ENCODE data around the gene CTSH.

Gene CTSH

DNA sequence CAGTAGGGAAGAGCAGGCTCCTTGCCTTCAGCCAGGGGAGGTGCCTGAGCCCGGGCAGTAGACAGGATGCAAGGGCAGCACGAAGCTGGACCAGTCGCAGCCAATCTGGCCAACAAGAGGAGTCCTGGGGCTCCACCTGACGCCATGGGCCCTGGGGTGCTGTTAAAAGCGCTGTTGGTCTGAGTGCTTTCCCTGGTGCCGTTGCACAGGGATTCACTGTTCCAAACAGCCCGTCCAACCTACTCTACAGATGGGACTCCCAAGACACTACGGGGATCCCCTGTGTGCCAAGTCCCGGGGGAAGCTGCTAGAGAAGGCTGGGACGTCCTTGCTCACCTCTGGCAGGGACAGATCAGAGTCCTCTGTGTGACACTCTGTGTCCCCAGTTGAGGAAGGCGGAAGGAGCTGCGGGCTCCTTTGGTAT, 632 bp downstream of the CTSH start:
- TF ChIP-seq, protein P1, sequence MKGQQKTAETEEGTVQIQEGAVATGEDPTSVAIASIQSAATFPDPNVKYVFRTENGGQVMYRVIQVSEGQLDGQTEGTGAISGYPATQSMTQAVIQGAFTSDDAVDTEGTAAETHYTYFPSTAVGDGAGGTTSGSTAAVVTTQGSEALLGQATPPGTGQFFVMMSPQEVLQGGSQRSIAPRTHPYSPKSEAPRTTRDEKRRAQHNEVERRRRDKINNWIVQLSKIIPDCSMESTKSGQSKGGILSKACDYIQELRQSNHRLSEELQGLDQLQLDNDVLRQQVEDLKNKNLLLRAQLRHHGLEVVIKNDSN (IDR thresholded peaks at IDR 0.05): no peak
- TF ChIP-seq ZBTB7A (IDR thresholded peaks at IDR 0.05; ENCODE audit: low read depth) (no peak), RAD21 (IDR thresholded peaks at IDR 0.05; ENCODE audit: low read depth) (no peak), EP300 (IDR thresholded peaks at IDR 0.05; ENCODE audit: borderline replicate concordance) (no peak), NFIC (IDR thresholded peaks at IDR 0.05) (no peak), TAF1 (IDR thresholded peaks at IDR 0.05; ENCODE audit: low read depth) (no peak), FOXM1 (IDR thresholded peaks at IDR 0.05; ENCODE audit: borderline replicate concordance, low read depth) (no peak), CEBPB (IDR thresholded peaks at IDR 0.05) (no peak), CREB1 (IDR thresholded peaks at IDR 0.05; ENCODE audit: low read depth) (no peak), TCF12 (IDR thresholded peaks at IDR 0.05; ENCODE audit: low read depth) (no peak), YY1 (IDR thresholded peaks at IDR 0.05; ENCODE audit: low read depth) (no peak), EGR1 (IDR thresholded peaks at IDR 0.05) (no peak), TEAD4 (IDR thresholded peaks at IDR 0.05) (no peak)
- TF ChIP-seq, protein P2, sequence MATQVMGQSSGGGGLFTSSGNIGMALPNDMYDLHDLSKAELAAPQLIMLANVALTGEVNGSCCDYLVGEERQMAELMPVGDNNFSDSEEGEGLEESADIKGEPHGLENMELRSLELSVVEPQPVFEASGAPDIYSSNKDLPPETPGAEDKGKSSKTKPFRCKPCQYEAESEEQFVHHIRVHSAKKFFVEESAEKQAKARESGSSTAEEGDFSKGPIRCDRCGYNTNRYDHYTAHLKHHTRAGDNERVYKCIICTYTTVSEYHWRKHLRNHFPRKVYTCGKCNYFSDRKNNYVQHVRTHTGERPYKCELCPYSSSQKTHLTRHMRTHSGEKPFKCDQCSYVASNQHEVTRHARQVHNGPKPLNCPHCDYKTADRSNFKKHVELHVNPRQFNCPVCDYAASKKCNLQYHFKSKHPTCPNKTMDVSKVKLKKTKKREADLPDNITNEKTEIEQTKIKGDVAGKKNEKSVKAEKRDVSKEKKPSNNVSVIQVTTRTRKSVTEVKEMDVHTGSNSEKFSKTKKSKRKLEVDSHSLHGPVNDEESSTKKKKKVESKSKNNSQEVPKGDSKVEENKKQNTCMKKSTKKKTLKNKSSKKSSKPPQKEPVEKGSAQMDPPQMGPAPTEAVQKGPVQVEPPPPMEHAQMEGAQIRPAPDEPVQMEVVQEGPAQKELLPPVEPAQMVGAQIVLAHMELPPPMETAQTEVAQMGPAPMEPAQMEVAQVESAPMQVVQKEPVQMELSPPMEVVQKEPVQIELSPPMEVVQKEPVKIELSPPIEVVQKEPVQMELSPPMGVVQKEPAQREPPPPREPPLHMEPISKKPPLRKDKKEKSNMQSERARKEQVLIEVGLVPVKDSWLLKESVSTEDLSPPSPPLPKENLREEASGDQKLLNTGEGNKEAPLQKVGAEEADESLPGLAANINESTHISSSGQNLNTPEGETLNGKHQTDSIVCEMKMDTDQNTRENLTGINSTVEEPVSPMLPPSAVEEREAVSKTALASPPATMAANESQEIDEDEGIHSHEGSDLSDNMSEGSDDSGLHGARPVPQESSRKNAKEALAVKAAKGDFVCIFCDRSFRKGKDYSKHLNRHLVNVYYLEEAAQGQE (IDR thresholded peaks at IDR 0.05; ENCODE audit: low read depth): no peak
- TF ChIP-seq, protein P3, sequence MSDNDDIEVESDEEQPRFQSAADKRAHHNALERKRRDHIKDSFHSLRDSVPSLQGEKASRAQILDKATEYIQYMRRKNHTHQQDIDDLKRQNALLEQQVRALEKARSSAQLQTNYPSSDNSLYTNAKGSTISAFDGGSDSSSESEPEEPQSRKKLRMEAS (IDR thresholded peaks at IDR 0.05): no peak

DNA sequence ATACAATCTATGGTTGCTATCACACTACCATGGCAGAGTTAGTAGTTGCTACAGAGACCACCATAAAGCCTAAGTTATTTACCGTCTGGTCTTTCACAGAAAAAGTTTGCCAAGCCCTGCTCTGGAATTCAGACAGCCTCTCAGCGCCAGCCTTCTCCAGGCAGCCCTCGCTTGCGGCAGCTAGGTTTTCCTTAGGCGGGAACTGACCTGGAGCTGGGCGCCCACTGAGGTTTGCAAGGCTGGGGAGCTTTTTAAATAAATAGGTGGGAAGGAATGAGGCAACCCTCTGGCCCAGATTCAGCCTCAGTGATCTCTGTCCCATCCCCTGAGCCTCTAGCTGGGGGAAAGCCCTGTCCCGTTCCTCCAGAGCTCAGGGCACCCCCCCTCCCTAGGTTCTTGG, 1.2 kb downstream of the CTSH start:
- TF ChIP-seq EGR1 (IDR thresholded peaks at IDR 0.05) (no peak), TAF1 (IDR thresholded peaks at IDR 0.05; ENCODE audit: low read depth) (no peak), YY1 (IDR thresholded peaks at IDR 0.05; ENCODE audit: low read depth) (no peak), CEBPB (IDR thresholded peaks at IDR 0.05) (no peak), NFIC (IDR thresholded peaks at IDR 0.05) (no peak)
- TF ChIP-seq, protein P1 (IDR thresholded peaks at IDR 0.05): no peak
- TF ChIP-seq, protein P3 (IDR thresholded peaks at IDR 0.05): no peak

DNA sequence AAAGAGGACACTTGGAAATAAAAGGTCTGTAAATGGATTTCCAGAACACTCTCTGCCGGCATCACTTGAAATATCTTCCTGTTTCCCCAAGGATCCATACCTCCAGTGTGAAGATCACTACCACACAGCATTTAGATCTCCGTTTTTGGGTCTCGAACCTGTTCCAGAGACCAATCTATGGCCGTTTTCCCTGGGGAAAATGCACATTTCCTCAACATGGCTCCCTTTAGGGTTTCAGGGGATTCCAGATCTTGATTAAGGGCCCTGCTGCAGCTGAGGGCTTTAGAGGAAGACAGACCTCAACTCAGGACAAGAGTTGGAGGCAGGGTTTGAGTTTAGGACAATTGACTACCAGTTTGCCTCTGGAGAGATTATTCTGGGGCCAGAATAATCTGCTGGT, 2.1 kb downstream of the CTSH start:
- TF ChIP-seq CEBPB (IDR thresholded peaks at IDR 0.05): no peak
- no peak for TF ChIP-seq TEAD4 (IDR thresholded peaks at IDR 0.05)
- TF ChIP-seq FOXM1 (IDR thresholded peaks at IDR 0.05; ENCODE audit: borderline replicate concordance, low read depth): no peak
- no peak for TF ChIP-seq EP300 (IDR thresholded peaks at IDR 0.05; ENCODE audit: borderline replicate concordance)
- TF ChIP-seq RAD21 (IDR thresholded peaks at IDR 0.05; ENCODE audit: low read depth): no peak

DNA sequence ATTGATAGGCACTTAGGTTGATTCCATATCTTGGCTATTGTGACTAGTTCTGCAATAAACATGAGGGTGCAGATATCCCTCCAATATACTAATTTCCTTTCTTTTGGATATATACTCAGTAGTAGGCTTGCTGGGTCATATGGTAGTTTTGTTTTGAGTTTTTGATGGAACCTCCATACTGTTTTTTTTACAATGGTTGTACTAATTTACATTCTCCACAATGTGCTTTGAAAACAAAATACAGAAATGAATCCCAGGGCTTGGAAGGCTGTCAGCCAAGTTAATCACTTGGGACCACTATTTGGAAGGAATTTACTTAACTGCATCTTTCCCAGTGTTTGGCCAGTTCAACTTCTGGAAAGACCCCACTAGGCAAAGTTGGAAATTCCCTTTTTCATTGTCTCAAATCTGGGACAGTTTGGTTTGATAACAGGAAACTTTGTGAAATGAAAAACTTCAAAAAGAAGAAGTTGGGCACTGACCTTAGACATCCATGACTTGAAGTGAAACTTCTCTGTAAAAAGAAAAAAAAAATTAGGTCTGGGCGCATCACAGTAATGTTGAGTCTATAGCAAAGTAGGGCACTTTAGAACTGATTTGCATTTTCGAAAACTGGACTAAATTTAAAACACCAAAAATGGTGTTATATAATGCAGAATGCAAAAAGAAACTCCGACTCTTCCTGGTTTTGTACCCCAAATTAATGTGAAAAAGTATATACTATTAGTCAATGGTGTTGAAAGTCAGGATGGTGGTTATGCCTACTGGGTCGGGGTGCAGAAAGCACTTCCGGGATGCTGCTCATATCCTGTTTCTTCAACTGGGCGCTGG, 6.0 kb downstream of the CTSH start:
- no peak for TF ChIP-seq TCF12 (IDR thresholded peaks at IDR 0.05; ENCODE audit: low read depth)
- no peak for TF ChIP-seq CEBPB (IDR thresholded peaks at IDR 0.05)

DNA sequence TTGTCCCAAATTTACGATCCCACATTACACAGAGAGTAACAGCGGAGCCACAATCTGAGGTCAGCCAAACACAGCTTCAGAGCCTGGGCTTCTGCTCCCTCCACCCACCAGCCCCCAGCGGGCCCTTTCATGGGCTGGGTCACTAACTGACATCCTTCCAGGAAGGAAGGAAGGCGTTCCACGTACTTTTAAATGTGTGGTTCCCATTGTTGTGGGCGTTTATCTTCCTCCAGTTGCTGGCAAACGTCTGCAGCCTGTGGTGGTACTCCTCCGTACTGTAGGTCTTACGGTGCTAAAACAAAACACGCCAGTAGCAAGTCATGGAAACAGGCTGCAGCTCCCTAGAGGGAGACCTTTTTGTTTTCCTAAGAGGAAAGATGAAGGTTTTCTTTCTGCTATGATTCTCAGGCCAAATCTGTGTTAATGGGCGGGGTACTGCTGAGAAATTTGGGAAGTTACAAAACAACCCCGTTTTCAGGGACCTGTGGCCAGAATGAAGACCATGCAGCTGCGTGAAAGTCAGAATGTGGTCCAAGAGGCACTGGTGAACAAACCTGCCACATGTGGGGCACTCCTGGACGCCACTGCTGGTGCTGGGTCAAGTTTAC, 7.6 kb downstream of the CTSH start:
- TF ChIP-seq RAD21 (IDR thresholded peaks at IDR 0.05; ENCODE audit: low read depth) (no peak), TAF1 (IDR thresholded peaks at IDR 0.05; ENCODE audit: low read depth) (no peak), CREB1 (IDR thresholded peaks at IDR 0.05; ENCODE audit: low read depth) (no peak), EP300 (IDR thresholded peaks at IDR 0.05; ENCODE audit: borderline replicate concordance) (no peak), YY1 (IDR thresholded peaks at IDR 0.05; ENCODE audit: low read depth) (no peak), TEAD4 (IDR thresholded peaks at IDR 0.05) (no peak), CEBPB (IDR thresholded peaks at IDR 0.05) (no peak)
- TF ChIP-seq, protein P3 (IDR thresholded peaks at IDR 0.05): no peak
- TF ChIP-seq, protein P1 (IDR thresholded peaks at IDR 0.05): no peak

DNA sequence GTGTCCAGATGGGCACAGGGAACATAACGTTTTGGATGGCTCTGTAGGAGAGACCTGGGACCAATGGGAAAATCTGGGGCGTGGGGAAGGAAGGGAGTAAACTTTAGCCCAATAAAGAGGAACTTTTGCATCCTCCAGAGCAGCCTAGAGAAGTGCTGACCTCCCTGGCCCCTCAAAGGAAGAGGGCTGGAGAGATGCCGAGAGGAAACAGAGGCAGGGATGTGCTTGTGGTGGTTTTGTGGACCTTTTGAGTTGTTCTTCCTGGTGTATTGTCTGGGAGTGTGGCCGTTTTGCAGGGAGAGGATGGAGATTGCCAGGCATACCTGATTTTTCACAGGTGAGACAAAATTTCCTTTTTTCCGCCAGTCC, 10.2 kb downstream of the CTSH start:
- TF ChIP-seq TEAD4 (IDR thresholded peaks at IDR 0.05) (no peak), FOXM1 (IDR thresholded peaks at IDR 0.05; ENCODE audit: borderline replicate concordance, low read depth) (no peak)
